LoVo (cell line): Measurements from ENCODE around the gene FHAD1.

Experiments used
- DNase-seq: peaks from one replicate; pipeline ENCODE4 v3.0.0-alpha.2; 2016; ENCODE audit warnings: low spot score

FHAD1 gene

GRCh38 chr1:15400627-15401026, 153.6 kb downstream of the FHAD1 start:
- no peak for DNase-seq

GRCh38 chr1:15401391-15402055, 154.5 kb downstream of the FHAD1 start:
- DNase-seq: no peak

GRCh38 chr1:15402809-15403450, 155.9 kb downstream of the FHAD1 start:
- DNase-seq: no peak

- DNase-seq: no peak
Observed at GRCh38 chr1:15403962-15404580, 157.0 kb downstream of the FHAD1 start.

- DNase-seq: no peak
Observed at GRCh38 chr1:15405106-15405850, 158.3 kb downstream of the FHAD1 start.

GRCh38 chr1:15406614-15407559, 159.9 kb downstream of the FHAD1 start:
- DNase-seq: no peak

GRCh38 chr1:15407580-15407979, 160.6 kb downstream of the FHAD1 start:
- DNase-seq: no peak

- no peak for DNase-seq
Observed at GRCh38 chr1:15408890-15409387, 161.9 kb downstream of the FHAD1 start.

GRCh38 chr1:15409388-15410222, 162.6 kb downstream of the FHAD1 start, which contains the start of gene EFHD2:
TSS of gene EFHD2 (plus strand) at chr1:15409888. CDS start at chr1:15409972, 84 bp downstream.
- DNase-seq: peak; percentile 83

- DNase-seq: no peak
Observed at GRCh38 chr1:15410223-15410883, 163.3 kb downstream of the FHAD1 start.

GRCh38 chr1:15410884-15411245, 163.8 kb downstream of the FHAD1 start:
- no peak for DNase-seq

- DNase-seq: no peak
Observed at GRCh38 chr1:15411593-15412137, 164.6 kb downstream of the FHAD1 start.

GRCh38 chr1:15412175-15412800, 165.3 kb downstream of the FHAD1 start:
- no peak for DNase-seq

GRCh38 chr1:15412843-15413242, 165.8 kb downstream of the FHAD1 start:
- DNase-seq: no peak

- no peak for DNase-seq
Observed at GRCh38 chr1:15413563-15414444, 166.8 kb downstream of the FHAD1 start.

- DNase-seq: no peak
Observed at GRCh38 chr1:15414445-15414983, 167.5 kb downstream of the FHAD1 start.

- DNase-seq: no peak
Observed at GRCh38 chr1:15417059-15417934, 170.3 kb downstream of the FHAD1 start.
